Measurements from ENCODE around the gene DYNAP.
A peak's percentile ranks its signal among the peaks of the same experiment; 100 is the strongest.

The DYNAP gene

DNA sequence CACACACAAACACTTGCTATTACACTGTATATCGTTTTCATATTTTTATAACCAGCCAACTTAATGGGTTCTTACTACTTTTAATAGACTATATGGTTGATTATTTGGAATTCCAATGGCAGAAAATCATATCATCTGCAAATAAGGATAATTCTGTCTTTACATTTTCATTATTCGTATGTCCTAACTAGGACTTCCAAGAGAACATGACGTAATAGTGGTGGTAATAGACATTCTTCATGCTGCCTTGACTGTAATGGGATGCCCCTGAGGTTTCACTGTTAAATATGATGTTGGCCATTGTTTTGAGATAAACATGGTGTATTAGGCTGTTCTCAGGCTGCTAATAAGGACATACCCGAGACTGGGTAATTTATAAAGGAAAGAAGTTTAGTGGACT is 45.2 kb downstream of the DYNAP start:
- no peak for DNase-seq (ENCODE audit: low spot score)

DNA sequence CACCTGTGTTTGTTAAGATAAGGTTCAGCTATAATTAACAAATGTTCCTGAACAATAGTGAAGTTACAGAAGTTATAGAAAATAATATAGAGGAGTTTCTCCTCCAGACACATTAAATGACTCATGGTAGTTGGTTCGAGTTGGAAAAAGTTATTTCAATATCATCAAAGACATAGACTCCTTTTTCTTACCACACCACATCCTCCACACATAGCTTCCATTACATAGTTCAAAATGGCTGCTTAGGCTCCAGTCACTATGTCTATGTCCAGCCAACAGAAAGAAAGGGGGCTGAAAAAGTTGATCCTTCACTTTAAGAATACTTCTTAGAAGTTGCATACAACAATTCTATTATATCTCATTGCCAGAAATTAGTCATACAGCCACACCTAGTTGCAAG is 50.7 kb downstream of the DYNAP start:
- no peak for DNase-seq (ENCODE audit: low spot score)

DNA sequence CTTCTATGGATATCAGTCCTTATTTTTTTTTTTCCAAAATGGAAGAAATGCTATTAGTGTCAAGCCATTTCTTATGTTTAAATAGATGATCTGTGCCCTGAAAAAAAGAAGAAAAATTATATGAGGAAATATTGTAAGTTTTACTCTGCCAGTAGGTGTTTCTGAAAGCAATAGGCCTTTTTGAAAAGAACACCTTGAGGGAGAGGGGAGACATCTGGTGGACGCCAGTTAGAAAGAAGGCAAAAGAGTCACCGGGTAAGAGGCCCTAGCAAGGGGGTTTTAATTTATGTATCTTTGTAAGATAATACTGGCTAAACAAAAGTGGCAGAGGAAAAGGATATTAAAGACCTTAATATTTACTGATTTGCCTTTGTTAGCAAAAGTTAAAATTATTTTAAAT is 56.1 kb downstream of the DYNAP start:
- peak; percentile 48 for DNase-seq (ENCODE audit: low spot score)
